ENCODE measurements around the gene MYOC.
"Not testable (repeated sequence)": the region's sequence is repeated elsewhere in the genome, so short reads cannot be mapped to it uniquely, and the experiment has no call there.

MYOC gene

GRCh38 chr1:171646249-171646560 lies 6.3 kb downstream of the MYOC start:
- no peak for DNase-seq

GRCh38 chr1:171645553-171646248 lies 6.8 kb downstream of the MYOC start:
- DNase-seq = no peak

GRCh38 chr1:171644805-171645483 lies 7.5 kb downstream of the MYOC start:
- DNase-seq = peak; percentile 83

- DNase-seq = no peak
Observed at GRCh38 chr1:171643156-171643555, 9.3 kb downstream of the MYOC start.

- DNase-seq = no peak
Observed at GRCh38 chr1:171642197-171642596, 10.3 kb downstream of the MYOC start.

GRCh38 chr1:171641076-171641864 lies 11.2 kb downstream of the MYOC start:
- DNase-seq = no peak

GRCh38 chr1:171640225-171640624 lies 12.3 kb downstream of the MYOC start:
- no peak for DNase-seq

- DNase-seq = no peak
Observed at GRCh38 chr1:171637928-171638576, 14.4 kb downstream of the MYOC start.

GRCh38 chr1:171636141-171636540 lies 16.3 kb downstream of the MYOC start:
- DNase-seq = no peak

GRCh38 chr1:171635661-171636060 lies 16.8 kb downstream of the MYOC start:
- no peak for DNase-seq

- no peak for DNase-seq
Observed at GRCh38 chr1:171628225-171628624, 24.3 kb downstream of the MYOC start.

- no peak for DNase-seq
Observed at GRCh38 chr1:171627020-171627419, 25.5 kb downstream of the MYOC start.

GRCh38 chr1:171625225-171625624 lies 27.3 kb downstream of the MYOC start:
- no peak for DNase-seq

- no peak for DNase-seq
Observed at GRCh38 chr1:171623651-171624331, 28.7 kb downstream of the MYOC start.

GRCh38 chr1:171622152-171622462 lies 30.4 kb downstream of the MYOC start, which contains the start of gene MYOCOS:
Gene MYOCOS, plus strand, starts transcription at chr1:171622243. Its CDS starts 1,641 bp downstream, at chr1:171623884.
- DNase-seq = no peak

GRCh38 chr1:171616586-171616985 lies 35.9 kb downstream of the MYOC start:
- no peak for DNase-seq

GRCh38 chr1:171615122-171615906 lies 37.2 kb downstream of the MYOC start:
- not testable (repeated sequence) for DNase-seq

GRCh38 chr1:171613282-171613681 lies 39.2 kb downstream of the MYOC start:
- no peak for DNase-seq

GRCh38 chr1:171611306-171611705 lies 41.2 kb downstream of the MYOC start:
- DNase-seq = no peak

GRCh38 chr1:171610385-171610784 lies 42.1 kb downstream of the MYOC start:
- no peak for DNase-seq

- no peak for DNase-seq
Observed at GRCh38 chr1:171606402-171606941, 46.0 kb downstream of the MYOC start.

- DNase-seq = not testable (repeated sequence)
Observed at GRCh38 chr1:171603042-171603441, 49.4 kb downstream of the MYOC start.

All from activated CD4-positive, alpha-beta T cell treated with anti-CD3 and anti-CD28 coated beads, Interleukin-10, Interleukin-2, amounts not matched to agents 100 ng/mL and 50 ng/mL, durations not matched to agents 16 hours and 8 hours (primary cell).